Activated T-helper 2 cell treated with anti-CD3 and anti-CD28 coated beads, Interferon-gamma antibody, Interleukin-2, Interleukin-4, amounts not matched to agents 10 μg/mL and 5 μg/mL and 100 μg/mL, durations not matched to agents 14 hours and 24 hours and 36 hours (primary cell): ENCODE measurements around the gene PSMD6. TPM values are rescaled to one million over a fixed set of nuclear protein-coding genes. Genes with fewer than 3 reads are reported as not detected.

ENCODE experiments used
- DNase-seq: peaks from one replicate; pipeline ENCODE4 v3.0.0; 2021; ENCODE audit warnings: low spot score
- H3K27ac Mint-ChIP-seq: one replicate; pipeline ENCODE4 v1.8.0; 2021; ENCODE audit warnings: mixed read lengths
- H3K27me3 Mint-ChIP-seq: one replicate; pipeline ENCODE4 v1.8.0; 2021; ENCODE audit warnings: low read depth, mixed read lengths
- H3K36me3 Mint-ChIP-seq: one replicate; pipeline ENCODE4 v1.8.0; 2021; ENCODE audit warnings: low read depth, mixed read lengths
- H3K4me1 Mint-ChIP-seq: one replicate; pipeline ENCODE4 v1.8.0; 2021; ENCODE audit warnings: low read depth, mixed read lengths
- H3K4me3 Mint-ChIP-seq: one replicate; pipeline ENCODE4 v1.8.0; 2021; ENCODE audit warnings: low read depth, mild to moderate bottlenecking, moderate library complexity, mixed read lengths
- H3K9me3 Mint-ChIP-seq: one replicate; pipeline ENCODE4 v1.8.0; 2021; ENCODE audit warnings: mixed read lengths
- intact Hi-C: fragments of 100-400 bp; cut with micrococcal nuclease; formaldehyde crosslinking; loops from one replicate; pipeline ENCODE4 v1.15.1; 2023
- total RNA-seq: library from RNA; stranded (reverse); gene quantifications from 2 replicates; pipeline ENCODE4 v1.2.3, GENCODE V29; 2022

Gene PSMD6
- total RNA-seq, 1 donor from 2014 or later = 131 TPM

GRCh38 chr3:63979093-63979885, 44.0 kb downstream of the PSMD6 start:
- H3K27me3 Mint-ChIP-seq = no peaks in the 10 kb centered on the region
- DNase-seq = no peak
- peaks cover 69% of the 10 kb centered on the region for H3K4me1 Mint-ChIP-seq
- H3K36me3 Mint-ChIP-seq = peaks cover 61% of the 10 kb centered on the region
- no peaks in the 10 kb centered on the region for H3K9me3 Mint-ChIP-seq
- intact Hi-C loops = loop anchor here (1.0 to 2.0 kb wide), 3 partner anchors 11 to 16 kb away; no protein-coding TSS in a partner anchor
- H3K4me3 Mint-ChIP-seq = peak overlapping the region; percentile 69
- H3K27ac Mint-ChIP-seq = peak overlapping the region; percentile 83

- peaks cover 75% of the 10 kb centered on the region for H3K4me1 Mint-ChIP-seq
- intact Hi-C loops = loop anchor here (2.0 kb wide), 2 partner anchors 15 kb away; no protein-coding TSS in a partner anchor
- no peaks in the 10 kb centered on the region for H3K9me3 Mint-ChIP-seq
- no peak overlapping the region for H3K4me3 Mint-ChIP-seq
- no peaks in the 10 kb centered on the region for H3K27me3 Mint-ChIP-seq
- peak overlapping the region; percentile 83 for H3K27ac Mint-ChIP-seq
- no peak for DNase-seq
- H3K36me3 Mint-ChIP-seq = peaks cover 67% of the 10 kb centered on the region
Observed at GRCh38 chr3:63977893-63978292, 45.4 kb downstream of the PSMD6 start.

DNA sequence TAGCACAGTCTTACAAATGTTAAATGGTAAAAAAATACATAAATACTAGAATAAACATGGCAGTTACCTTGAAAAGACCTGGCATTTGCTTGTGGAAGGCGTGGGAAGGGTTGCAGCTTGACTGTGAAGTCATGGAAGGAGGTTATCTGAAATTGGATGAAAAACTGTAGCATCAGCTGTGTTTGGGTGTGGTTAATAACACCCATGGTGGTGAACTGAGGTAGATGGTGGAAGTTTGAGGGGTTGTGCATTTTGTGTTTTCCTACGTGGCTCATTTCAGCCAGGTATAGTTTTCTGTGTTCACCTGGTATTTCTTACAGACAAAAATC, 46.5 kb downstream of the PSMD6 start:
- H3K4me3 Mint-ChIP-seq = no peak overlapping the region
- H3K27ac Mint-ChIP-seq = no peak overlapping the region
- H3K4me1 Mint-ChIP-seq = peaks cover 76% of the 10 kb centered on the region
- H3K9me3 Mint-ChIP-seq = no peaks in the 10 kb centered on the region
- peaks cover 60% of the 10 kb centered on the region for H3K36me3 Mint-ChIP-seq
- H3K27me3 Mint-ChIP-seq = no peaks in the 10 kb centered on the region
- intact Hi-C loops = no loop called here
- no peak for DNase-seq

DNA sequence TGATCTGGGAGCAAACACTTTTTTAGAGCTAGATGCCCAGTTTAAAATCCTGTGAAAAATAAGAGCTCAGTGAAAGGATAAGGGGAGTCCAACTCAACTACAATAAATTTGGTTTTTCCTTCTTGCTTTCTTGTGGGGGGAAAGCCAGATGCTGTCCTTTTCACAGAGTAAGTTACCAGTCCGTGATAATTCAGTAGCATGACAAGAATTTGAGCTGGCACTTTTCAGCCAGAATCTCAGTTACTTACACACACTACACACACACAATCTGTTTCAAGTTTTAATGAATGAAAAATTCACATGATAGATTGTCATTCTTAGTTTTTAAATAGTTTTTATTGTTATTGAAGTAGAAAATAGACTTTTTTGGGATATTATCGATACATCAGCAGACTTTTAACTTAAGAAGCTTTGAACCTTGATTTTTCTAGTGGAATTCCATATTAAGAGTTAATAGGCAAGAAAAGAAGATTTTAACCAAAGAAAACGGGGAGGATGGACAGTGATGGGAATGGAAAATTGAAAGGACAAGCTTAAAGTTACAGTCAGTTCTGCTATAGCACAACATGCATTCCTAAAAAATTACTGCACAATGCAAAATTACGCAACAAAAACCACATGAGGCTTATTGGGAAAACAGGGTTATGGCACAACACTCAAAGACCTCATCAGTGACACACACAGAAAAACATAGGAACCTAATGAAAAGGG, 47.0 kb downstream of the PSMD6 start:
- H3K9me3 Mint-ChIP-seq = no peaks in the 10 kb centered on the region
- intact Hi-C loops = no loop called here
- DNase-seq = no peak
- H3K4me1 Mint-ChIP-seq = peaks cover 78% of the 10 kb centered on the region
- H3K27ac Mint-ChIP-seq = no peak overlapping the region
- peaks cover 56% of the 10 kb centered on the region for H3K36me3 Mint-ChIP-seq
- no peaks in the 10 kb centered on the region for H3K27me3 Mint-ChIP-seq
- no peak overlapping the region for H3K4me3 Mint-ChIP-seq

DNA sequence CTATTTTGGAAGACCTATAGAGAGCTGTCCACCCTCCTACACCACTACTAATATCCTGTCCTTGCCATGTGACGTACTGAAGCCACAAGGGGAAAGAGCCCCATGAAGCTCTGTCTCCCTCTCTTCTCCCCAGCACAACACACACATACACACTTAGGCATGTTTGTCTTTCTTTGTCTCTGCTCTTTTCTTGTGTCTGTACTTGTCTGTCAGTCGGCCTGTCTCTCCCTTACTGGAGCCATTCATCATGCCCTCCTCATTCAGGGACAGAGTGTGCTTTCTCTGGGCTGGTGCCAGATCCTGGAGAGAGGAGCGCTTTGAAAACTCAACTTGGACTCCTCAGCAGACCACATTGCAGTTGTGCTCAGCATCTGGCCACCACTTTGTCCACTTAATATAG, 47.6 kb downstream of the PSMD6 start:
- peak overlapping the region; percentile 42 for H3K27ac Mint-ChIP-seq
- H3K27me3 Mint-ChIP-seq = no peaks in the 10 kb centered on the region
- peaks cover 53% of the 10 kb centered on the region for H3K36me3 Mint-ChIP-seq
- no peaks in the 10 kb centered on the region for H3K9me3 Mint-ChIP-seq
- H3K4me3 Mint-ChIP-seq = no peak overlapping the region
- intact Hi-C loops = no loop called here
- H3K4me1 Mint-ChIP-seq = peaks cover 84% of the 10 kb centered on the region
- no peak for DNase-seq

DNA sequence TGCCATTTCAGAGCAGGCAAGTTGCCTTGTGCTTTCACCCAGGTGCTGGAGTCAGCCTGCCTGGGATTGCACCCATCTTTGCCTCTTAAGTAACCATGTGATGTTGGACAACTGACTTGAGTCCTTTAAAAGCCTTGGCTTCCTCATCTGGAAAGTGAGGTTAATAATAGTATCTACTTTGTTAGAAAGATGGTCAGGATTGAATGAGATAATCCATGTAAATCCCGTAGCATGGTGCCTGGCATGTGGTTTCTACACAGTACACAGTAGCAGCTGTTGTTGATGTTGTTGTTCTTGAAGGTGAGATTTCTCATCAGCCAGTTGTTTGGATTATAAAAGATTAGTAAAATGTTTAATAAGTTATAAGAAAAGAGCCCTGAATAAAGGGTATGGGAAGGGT, 48.8 kb downstream of the PSMD6 start:
- Mint-ChIP-seq H3K27ac (no peak overlapping the region), H3K9me3 (no peaks in the 10 kb centered on the region), H3K36me3 (peaks cover 46% of the 10 kb centered on the region), H3K4me1 (peaks cover 85% of the 10 kb centered on the region), H3K27me3 (no peaks in the 10 kb centered on the region), H3K4me3 (no peak overlapping the region)
- intact Hi-C loops = no loop called here
- no peak for DNase-seq

GRCh38 chr3:63973406-63973805, 49.9 kb downstream of the PSMD6 start:
- intact Hi-C loops = no loop called here
- DNase-seq = no peak
- Mint-ChIP-seq H3K4me1 (peaks cover 85% of the 10 kb centered on the region), H3K27me3 (no peaks in the 10 kb centered on the region), H3K27ac (no peak overlapping the region), H3K36me3 (peaks cover 44% of the 10 kb centered on the region), H3K4me3 (no peak overlapping the region), H3K9me3 (no peaks in the 10 kb centered on the region)

DNA sequence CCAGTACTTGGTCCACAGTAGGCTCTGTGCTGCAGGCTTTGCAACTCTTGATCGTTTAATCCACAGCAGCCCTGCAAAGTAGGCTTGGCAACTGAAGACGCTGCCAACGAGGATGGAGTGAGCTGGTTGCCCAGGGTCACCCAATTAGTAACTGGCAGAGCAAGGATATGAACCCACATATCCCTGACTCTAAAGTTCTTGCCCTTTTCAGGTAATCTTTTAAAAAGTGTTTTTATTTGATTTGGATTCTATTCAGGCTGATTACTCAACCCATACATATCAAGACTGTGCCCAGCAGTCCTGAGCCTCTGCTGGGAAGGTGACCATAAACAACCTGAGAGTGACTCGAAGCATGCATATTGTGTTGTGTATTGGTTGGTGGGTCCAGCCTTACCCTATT, 50.3 kb downstream of the PSMD6 start:
- Mint-ChIP-seq H3K27ac (no peak overlapping the region), H3K4me3 (no peak overlapping the region)

GRCh38 chr3:63972196-63972595, 51.1 kb downstream of the PSMD6 start:
- no peak for DNase-seq

More for the DNA sequence above, 50.3 kb downstream of the PSMD6 start:
- H3K9me3 Mint-ChIP-seq = no peaks in the 10 kb centered on the region
- no peak for DNase-seq
- H3K4me1 Mint-ChIP-seq = peaks cover 86% of the 10 kb centered on the region
- no peaks in the 10 kb centered on the region for H3K27me3 Mint-ChIP-seq
- intact Hi-C loops = loop anchor here (1.0 kb wide), 1 partner anchor 12 kb away; no protein-coding TSS in a partner anchor
- peaks cover 44% of the 10 kb centered on the region for H3K36me3 Mint-ChIP-seq

GRCh38 chr3:63970631-63971475, 52.4 kb downstream of the PSMD6 start:
- intact Hi-C loops = no loop called here

More at GRCh38 chr3:63972196-63972595, 51.1 kb downstream of the PSMD6 start:
- H3K36me3 Mint-ChIP-seq = peaks cover 40% of the 10 kb centered on the region
- no peaks in the 10 kb centered on the region for H3K9me3 Mint-ChIP-seq
- intact Hi-C loops = loop anchor here (1.0 kb wide), 1 partner anchor 11 kb away; no protein-coding TSS in a partner anchor
- no peaks in the 10 kb centered on the region for H3K27me3 Mint-ChIP-seq
- peak overlapping the region; percentile 68 for H3K27ac Mint-ChIP-seq
- peaks cover 84% of the 10 kb centered on the region for H3K4me1 Mint-ChIP-seq
- no peak overlapping the region for H3K4me3 Mint-ChIP-seq

GRCh38 chr3:63969876-63970275, 53.4 kb downstream of the PSMD6 start:
- intact Hi-C loops = loop anchor here (2.0 to 10.0 kb wide), 3 partner anchors 53 to 105 kb away; partner anchors contain the start of genes ATXN7, PSMD6 and THOC7
- Mint-ChIP-seq H3K4me1 (peaks cover 86% of the 10 kb centered on the region), H3K27me3 (no peaks in the 10 kb centered on the region), H3K9me3 (no peaks in the 10 kb centered on the region), H3K4me3 (peak overlapping the region; percentile 81), H3K36me3 (peaks cover 31% of the 10 kb centered on the region), H3K27ac (peak overlapping the region; percentile 93)
- DNase-seq = no peak

More at GRCh38 chr3:63970631-63971475, 52.4 kb downstream of the PSMD6 start:
- Mint-ChIP-seq H3K4me3 (peak overlapping the region; percentile 59), H3K36me3 (peaks cover 35% of the 10 kb centered on the region), H3K4me1 (peaks cover 83% of the 10 kb centered on the region), H3K9me3 (no peaks in the 10 kb centered on the region), H3K27me3 (no peaks in the 10 kb centered on the region), H3K27ac (peak overlapping the region; percentile 64)
- no peak for DNase-seq

GRCh38 chr3:63968612-63969350, 54.5 kb downstream of the PSMD6 start:
- peaks cover 87% of the 10 kb centered on the region for H3K4me1 Mint-ChIP-seq
- H3K36me3 Mint-ChIP-seq = peaks cover 20% of the 10 kb centered on the region
- H3K27me3 Mint-ChIP-seq = no peaks in the 10 kb centered on the region
- no peaks in the 10 kb centered on the region for H3K9me3 Mint-ChIP-seq
- intact Hi-C loops = loop anchor here (1.0 to 10.0 kb wide), 4 partner anchors 11 to 104 kb away; partner anchors contain the start of genes ATXN7, PSMD6 and THOC7
- peak overlapping the region; percentile 81 for H3K4me3 Mint-ChIP-seq
- DNase-seq = no peak
- H3K27ac Mint-ChIP-seq = peak overlapping the region; percentile 93
